OCI-LY1 (cell line): ENCODE data around the gene NCF4.

Experiments used
- EZH2 ChIP-seq: fragments of 200-600 bp; sonication (generic), shearing (Covaris generic); IDR thresholded peaks from 2 replicates; pipeline ENCODE4 v1.8.0; 2017; ENCODE audit warnings: borderline replicate concordance, mixed run types, mild to moderate bottlenecking, antibody characterized with exemption, low read length, moderate library complexity, mixed read lengths
- TF ChIP-seq, protein P1 (sequence below): fragments of 200-600 bp; sonication (generic), shearing (Covaris generic); IDR thresholded peaks from 2 replicates; pipeline ENCODE4 v1.5.1; 2017; ENCODE audit warnings: mild to moderate bottlenecking, antibody characterized with exemption, low read length, moderate library complexity, mixed read lengths

DNA sequence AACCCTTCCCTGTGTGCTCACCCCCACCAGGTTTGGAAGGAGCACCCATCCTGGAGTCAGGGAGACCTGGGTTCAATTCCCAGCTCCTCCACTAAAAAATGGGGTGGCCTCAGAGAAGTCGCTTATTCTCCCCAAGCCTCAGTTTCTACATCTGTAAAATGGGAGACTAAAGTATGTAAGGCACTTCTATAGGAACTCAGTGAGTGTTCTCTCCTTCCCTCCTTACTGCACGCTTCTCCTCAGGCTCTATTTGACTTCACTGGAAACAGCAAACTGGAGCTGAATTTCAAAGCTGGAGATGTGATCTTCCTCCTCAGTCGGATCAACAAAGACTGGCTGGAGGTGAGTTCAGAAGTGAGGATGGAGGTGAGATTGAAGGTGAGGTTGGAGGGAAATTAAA lies 11.3 kb downstream of the NCF4 start:
- TF ChIP-seq, protein P1, sequence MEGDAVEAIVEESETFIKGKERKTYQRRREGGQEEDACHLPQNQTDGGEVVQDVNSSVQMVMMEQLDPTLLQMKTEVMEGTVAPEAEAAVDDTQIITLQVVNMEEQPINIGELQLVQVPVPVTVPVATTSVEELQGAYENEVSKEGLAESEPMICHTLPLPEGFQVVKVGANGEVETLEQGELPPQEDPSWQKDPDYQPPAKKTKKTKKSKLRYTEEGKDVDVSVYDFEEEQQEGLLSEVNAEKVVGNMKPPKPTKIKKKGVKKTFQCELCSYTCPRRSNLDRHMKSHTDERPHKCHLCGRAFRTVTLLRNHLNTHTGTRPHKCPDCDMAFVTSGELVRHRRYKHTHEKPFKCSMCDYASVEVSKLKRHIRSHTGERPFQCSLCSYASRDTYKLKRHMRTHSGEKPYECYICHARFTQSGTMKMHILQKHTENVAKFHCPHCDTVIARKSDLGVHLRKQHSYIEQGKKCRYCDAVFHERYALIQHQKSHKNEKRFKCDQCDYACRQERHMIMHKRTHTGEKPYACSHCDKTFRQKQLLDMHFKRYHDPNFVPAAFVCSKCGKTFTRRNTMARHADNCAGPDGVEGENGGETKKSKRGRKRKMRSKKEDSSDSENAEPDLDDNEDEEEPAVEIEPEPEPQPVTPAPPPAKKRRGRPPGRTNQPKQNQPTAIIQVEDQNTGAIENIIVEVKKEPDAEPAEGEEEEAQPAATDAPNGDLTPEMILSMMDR, result no peak
- TF ChIP-seq EZH2, result no peak
